Upper lobe of left lung (tissue), 4 donors: ENCODE data around the gene PPP1R12C.

ENCODE experiments used
- CTCF ChIP-seq, 6 experiments: fragments of 450-650 bp in 4 of 6; fragments of 200-600 bp in 2 of 6; sonication (generic) in 2 of 6; IDR thresholded peaks; one replicate each; pipeline ENCODE4 v1.5.1; 2016 to 2019; ENCODE audit warnings: antibody characterized with exemption in 6 of 6
- POLR2A ChIP-seq, 4 donors: fragments of 450-650 bp; IDR thresholded peaks; one replicate each; pipeline ENCODE4 v1.5.1; 2016 to 2017; ENCODE audit warnings: antibody characterized with exemption in 4 of 4, mild to moderate bottlenecking in 2 of 4

- TF ChIP-seq CTCF (IDR thresholded peaks at IDR 0.05) = no peak
- no peak for TF ChIP-seq POLR2A (IDR thresholded peaks at IDR 0.05)
Measured at GRCh38 chr19:55115446-55116065, 1.9 kb downstream of the PPP1R12C start.
